ENCODE results near the gene ADGRF3.

DNA sequence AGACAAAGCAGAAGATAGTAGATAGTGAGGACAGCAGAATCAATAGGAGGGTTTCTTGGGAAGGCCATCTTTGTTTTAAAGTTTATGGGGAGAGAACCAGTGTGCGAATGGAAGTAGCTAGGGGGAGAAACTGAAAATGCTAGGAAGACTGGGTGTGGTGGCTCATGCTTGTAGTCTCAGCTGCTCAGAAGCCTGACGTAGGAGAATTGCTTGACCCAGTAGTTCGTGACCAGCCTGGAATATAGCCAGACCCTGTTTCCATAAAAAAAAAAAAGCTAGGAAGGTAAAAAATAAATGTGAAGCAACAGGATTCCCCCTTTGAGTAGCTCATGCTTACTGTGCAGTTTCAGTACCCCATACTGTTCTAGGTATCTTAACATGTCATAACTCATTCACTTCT, 36.0 kb upstream of the ADGRF3 start:
- TF ChIP-seq, protein P1, sequence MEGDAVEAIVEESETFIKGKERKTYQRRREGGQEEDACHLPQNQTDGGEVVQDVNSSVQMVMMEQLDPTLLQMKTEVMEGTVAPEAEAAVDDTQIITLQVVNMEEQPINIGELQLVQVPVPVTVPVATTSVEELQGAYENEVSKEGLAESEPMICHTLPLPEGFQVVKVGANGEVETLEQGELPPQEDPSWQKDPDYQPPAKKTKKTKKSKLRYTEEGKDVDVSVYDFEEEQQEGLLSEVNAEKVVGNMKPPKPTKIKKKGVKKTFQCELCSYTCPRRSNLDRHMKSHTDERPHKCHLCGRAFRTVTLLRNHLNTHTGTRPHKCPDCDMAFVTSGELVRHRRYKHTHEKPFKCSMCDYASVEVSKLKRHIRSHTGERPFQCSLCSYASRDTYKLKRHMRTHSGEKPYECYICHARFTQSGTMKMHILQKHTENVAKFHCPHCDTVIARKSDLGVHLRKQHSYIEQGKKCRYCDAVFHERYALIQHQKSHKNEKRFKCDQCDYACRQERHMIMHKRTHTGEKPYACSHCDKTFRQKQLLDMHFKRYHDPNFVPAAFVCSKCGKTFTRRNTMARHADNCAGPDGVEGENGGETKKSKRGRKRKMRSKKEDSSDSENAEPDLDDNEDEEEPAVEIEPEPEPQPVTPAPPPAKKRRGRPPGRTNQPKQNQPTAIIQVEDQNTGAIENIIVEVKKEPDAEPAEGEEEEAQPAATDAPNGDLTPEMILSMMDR (IDR thresholded peaks at IDR 0.05) = no peak
- no peak for TF ChIP-seq POLR2AphosphoS5 (IDR thresholded peaks at IDR 0.05; ENCODE audit: low read depth, low read length)
- TF ChIP-seq, protein P2, sequence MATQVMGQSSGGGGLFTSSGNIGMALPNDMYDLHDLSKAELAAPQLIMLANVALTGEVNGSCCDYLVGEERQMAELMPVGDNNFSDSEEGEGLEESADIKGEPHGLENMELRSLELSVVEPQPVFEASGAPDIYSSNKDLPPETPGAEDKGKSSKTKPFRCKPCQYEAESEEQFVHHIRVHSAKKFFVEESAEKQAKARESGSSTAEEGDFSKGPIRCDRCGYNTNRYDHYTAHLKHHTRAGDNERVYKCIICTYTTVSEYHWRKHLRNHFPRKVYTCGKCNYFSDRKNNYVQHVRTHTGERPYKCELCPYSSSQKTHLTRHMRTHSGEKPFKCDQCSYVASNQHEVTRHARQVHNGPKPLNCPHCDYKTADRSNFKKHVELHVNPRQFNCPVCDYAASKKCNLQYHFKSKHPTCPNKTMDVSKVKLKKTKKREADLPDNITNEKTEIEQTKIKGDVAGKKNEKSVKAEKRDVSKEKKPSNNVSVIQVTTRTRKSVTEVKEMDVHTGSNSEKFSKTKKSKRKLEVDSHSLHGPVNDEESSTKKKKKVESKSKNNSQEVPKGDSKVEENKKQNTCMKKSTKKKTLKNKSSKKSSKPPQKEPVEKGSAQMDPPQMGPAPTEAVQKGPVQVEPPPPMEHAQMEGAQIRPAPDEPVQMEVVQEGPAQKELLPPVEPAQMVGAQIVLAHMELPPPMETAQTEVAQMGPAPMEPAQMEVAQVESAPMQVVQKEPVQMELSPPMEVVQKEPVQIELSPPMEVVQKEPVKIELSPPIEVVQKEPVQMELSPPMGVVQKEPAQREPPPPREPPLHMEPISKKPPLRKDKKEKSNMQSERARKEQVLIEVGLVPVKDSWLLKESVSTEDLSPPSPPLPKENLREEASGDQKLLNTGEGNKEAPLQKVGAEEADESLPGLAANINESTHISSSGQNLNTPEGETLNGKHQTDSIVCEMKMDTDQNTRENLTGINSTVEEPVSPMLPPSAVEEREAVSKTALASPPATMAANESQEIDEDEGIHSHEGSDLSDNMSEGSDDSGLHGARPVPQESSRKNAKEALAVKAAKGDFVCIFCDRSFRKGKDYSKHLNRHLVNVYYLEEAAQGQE (IDR thresholded peaks at IDR 0.05; ENCODE audit: insufficient read depth in 1 of 2, low read depth in 2 of 2, low read length in 1 of 2) = no peak
